HepG2 (cell line): ENCODE measurements around the gene SYTL3. TPM values are rescaled to one million over a fixed set of nuclear protein-coding genes. Genes with fewer than 3 reads are reported as not detected.

Source experiments
- ATAC-seq: fragments of 200-7000 bp; cut with Tn5 transposase; 3 replicates; pipeline ENCODE4 v1.9.1; 2020; ENCODE audit warnings: mild to moderate bottlenecking, moderate library complexity
- BruUV-seq: library from RNA; stranded (reverse); fragments of 400-500 nt; replicated peaks from 2 replicates; lab custom pipeline; 2021; lab: Mats Ljungman, UMichigan
- CTCF ChIA-PET: fragments of 300-600 bp; formaldehyde crosslinking; extraction: SDS; loops from one replicate; lab custom pipeline; 2021; ENCODE audit warnings: low total read pairs, inconsistent platforms, low intra/inter-chr PET ratio; lab: Yijun Ruan, JAX
- POLR2A ChIA-PET: fragments of 350-600 bp; sonication (Branson Sonifier 250); formaldehyde crosslinking; loops from one replicate; lab custom pipeline; 2020; ENCODE audit warnings: antibody characterized with exemption, inconsistent platforms; lab: Yijun Ruan, JAX
- DNase-seq: peaks from one replicate; pipeline ENCODE4 v3.0.0-alpha.2; 2015; ENCODE audit warnings: low spot score
- FAIRE-seq: peaks from 3 replicates; lab custom pipeline; 2011; peaks lifted over from hg19 to GRCh38; lab: Jason Lieb, UNC
- H2AFZ ChIP-seq: one replicate; pipeline ENCODE4 v1.6.1; 2011; ENCODE audit warnings: low read length, inconsistent platforms
- H3K27ac ChIP-seq: fragments of 300-600 bp; 3 replicates; pipeline ENCODE4 v1.8.0; 2011; ENCODE audit warnings: mixed run types, mild to moderate bottlenecking, mixed read lengths, low read length, inconsistent platforms; ENCODE audit not compliant: insufficient read depth; ENCODE audit errors: extremely low read length
- H3K27me3 ChIP-seq, 2 experiments: fragments of 200-600 bp in 1 of 2; 2 replicates in 1 of 2; 3 replicates in 1 of 2; pipeline versions ENCODE4 v1.6.0 to v1.8.0; 2011; ENCODE audit warnings: low read length in 2 of 2, mild to moderate bottlenecking in 2 of 2, moderate library complexity in 2 of 2, inconsistent platforms in 1 of 2; ENCODE audit not compliant: insufficient read depth in 2 of 2, control insufficient read depth in 1 of 2
- H3K36me3 ChIP-seq, 2 experiments: fragments of 200-600 bp in 1 of 2; replicated peaks in 1 of 2; 2 replicates in 1 of 2; 3 replicates in 1 of 2; pipeline versions ENCODE4 v1.5.1 to v1.8.0; 2011; ENCODE audit warnings: low read length in 2 of 2, inconsistent platforms in 1 of 2; ENCODE audit not compliant: insufficient read depth in 2 of 2, control insufficient read depth in 1 of 2
- H3K4me1 ChIP-seq: 2 replicates; pipeline ENCODE4 v1.5.1; 2012; ENCODE audit warnings: low read length, inconsistent platforms; ENCODE audit not compliant: insufficient read depth
- H3K4me2 ChIP-seq: 2 replicates; pipeline ENCODE4 v1.6.0; 2011; ENCODE audit warnings: low read depth, low read length, inconsistent platforms
- H3K4me3 ChIP-seq, 3 experiments: fragments of 200-600 bp in 1 of 3; sonication (generic), shearing (Covaris generic) in 1 of 3; replicated peaks in 1 of 3; 2 replicates each; pipeline ENCODE4 v1.5.1; 2011 to 2016; ENCODE audit warnings: low read length in 3 of 3, inconsistent platforms in 2 of 3, low read depth in 2 of 3, mild to moderate bottlenecking in 2 of 3, control low read depth in 1 of 3, mixed read lengths in 1 of 3; ENCODE audit not compliant: insufficient read depth in 1 of 3
- H3K79me2 ChIP-seq: one replicate; pipeline ENCODE4 v1.6.1; 2011; ENCODE audit warnings: low read length, inconsistent platforms; ENCODE audit not compliant: insufficient read depth
- H3K9ac ChIP-seq: 2 replicates; pipeline ENCODE4 v1.6.0; 2011; ENCODE audit warnings: mild to moderate bottlenecking, low read depth, low read length, inconsistent platforms; ENCODE audit not compliant: insufficient read depth
- H3K9me3 ChIP-seq: 2 replicates; pipeline ENCODE4 v1.5.1; 2012; ENCODE audit warnings: mild to moderate bottlenecking, low read length
- H4K20me1 ChIP-seq: 2 replicates; pipeline ENCODE4 v1.6.0; 2011; ENCODE audit warnings: inconsistent platforms, mild to moderate bottlenecking, low read length, moderate library complexity; ENCODE audit not compliant: insufficient read depth
- KDM5B ChIP-seq: sonication (generic); formaldehyde crosslinking; IDR thresholded peaks from 2 replicates; pipeline ENCODE4 v1.4.0; 2020; ENCODE audit warnings: missing genetic modification reagents, mild to moderate bottlenecking, borderline replicate concordance
- MXD1 ChIP-seq: sonication (generic); formaldehyde crosslinking; IDR thresholded peaks from 2 replicates; pipeline ENCODE4 v1.4.0; 2020; ENCODE audit warnings: mild to moderate bottlenecking, missing genetic modification reagents
- RBM22 ChIP-seq: fragments of 200-400 bp; formaldehyde crosslinking; optimal IDR thresholded peaks from 2 replicates; pipeline ENCODE3; 2017; ENCODE audit warnings: mild to moderate bottlenecking, low read length, moderate library complexity
- ZBED4 ChIP-seq: sonication (generic); formaldehyde crosslinking; IDR thresholded peaks from 2 replicates; pipeline ENCODE4 v1.4.0; 2020; ENCODE audit warnings: missing genetic modification reagents, borderline replicate concordance
- ZNF576 ChIP-seq: sonication (generic); formaldehyde crosslinking; IDR thresholded peaks from 2 replicates; pipeline ENCODE4 v1.4.0; 2020; ENCODE audit warnings: mild to moderate bottlenecking, missing genetic modification reagents
- WGBS: methylation state at CpG from one replicate; pipeline ENCODE4 v1.1.6; 2017; ENCODE audit warnings: low lambda C conversion rate; 5-methylcytosine and 5-hydroxymethylcytosine counted together
- in situ Hi-C: cut with HindIII; loops from 2 replicates; pipeline ENCODE4 v1.10.0; 2017; ENCODE audit warnings: low pct_unique_long_range_greater_than_20kb; ENCODE audit not compliant: extremely low pct_ligation_motif_present
- intact Hi-C: fragments of 100-400 bp; cut with micrococcal nuclease; formaldehyde crosslinking; loops from one replicate; pipeline ENCODE4 v1.10.0; 2022; ENCODE audit not compliant: unreplicated experiment
- polyA plus RNA-seq, 8 experiments: library from polyadenylated mRNA; depleted of rRNA in 3 of 8; stranded (reverse) in 7 of 8; unstranded in 1 of 8; fragments of >200 nt; fragmentation: Illumina TruSeq in 4 of 8; extraction: Trizol in 4 of 8; gene quantifications; 2 replicates each; pipeline versions ENCODE4 v1.2.1 to v1.2.3, GENCODE V29; 2011 to 2016; ENCODE audit warnings: low read depth in 4 of 8, missing spikeins in 1 of 8, mixed read lengths in 1 of 8; ENCODE audit not compliant: insufficient read depth in 1 of 8
- total RNA-seq, 5 experiments: library from RNA; depleted of rRNA; stranded (reverse); fragments of >200 nt; fragmentation: Illumina TruSeq; extraction: Trizol; gene quantifications; 2 replicates each; pipeline ENCODE4 v1.2.3, GENCODE V29; 2016; ENCODE audit warnings: low read depth in 1 of 5

SYTL3 gene
- total and polyA plus RNA-seq, 2 of the 13 experiments (the other 11 are each of a cell fraction or from before 2014, with no cell fraction given): 0.11 to 0.28 TPM

- TF ChIP-seq ZBED4 (CRISPR knock-in tag) (no peak), KDM5B (CRISPR knock-in tag) (no peak)
Observed at GRCh38 chr6:158619922-158620801, 29.7 kb upstream of the SYTL3 start (continued).

GRCh38 chr6:158620963-158621693 is 28.7 kb upstream of the SYTL3 start:
- in situ Hi-C loops: no loop called here
- ATAC-seq: peak; percentile 8; the same call in 1 of the 3 replicates
- no peak overlapping the region for H3K9ac ChIP-seq
- no peaks in the 10 kb centered on the region for H3K4me1 ChIP-seq
- no peaks in the 10 kb centered on the region for H3K27me3 ChIP-seq
- no peak overlapping the region for H3K4me2 ChIP-seq
- H3K27ac ChIP-seq: no peak overlapping the region
- intact Hi-C loops: no loop called here
- 98% methylated on average over 12 of the region's 13 CpGs for WGBS
- no peak for FAIRE-seq
- DNase-seq: no peak
- no peak for TF ChIP-seq ZNF576 (CRISPR knock-in tag)
- TF ChIP-seq RBM22: peak; percentile 41
- TF ChIP-seq MXD1 (CRISPR knock-in tag): no peak
- TF ChIP-seq, all 625 proteins: peak for 1
- POLR2A ChIA-PET: no interaction called here
- Histone ChIP-seq H3K9me3 (no peaks in the 10 kb centered on the region), H2AFZ (no peak overlapping the region), H4K20me1 (peaks cover 5% of the 10 kb centered on the region; the same call in 1 of the 2 replicates), H3K4me3 (no peak overlapping the region), H3K79me2 (no peaks in the 10 kb centered on the region), H3K36me3 (peaks cover 53 to 72% of the 10 kb centered on the region in 2 experiments)
- BruUV-seq: no TSS peak
- CTCF ChIA-PET: no interaction called here
